HEK293 (cell line): ENCODE results near the gene IGSF9.

Experiments used
- CTCF ChIA-PET: fragments of 350-600 bp; formaldehyde crosslinking; extraction: SDS; loops from one replicate; lab custom pipeline; 2021; ENCODE audit warnings: antibody characterized with exemption; lab: Yijun Ruan, JAX
- POLR2A ChIA-PET: fragments of 300-600 bp; formaldehyde crosslinking; extraction: SDS; loops from one replicate; lab custom pipeline; 2020; ENCODE audit warnings: antibody characterized with exemption, inconsistent platforms; lab: Yijun Ruan, JAX
- H3K27ac ChIP-seq: fragments of 200-500 bp; sonication (Bioruptor generic); 2 replicates; pipeline ENCODE4 v1.5.1; 2014; ENCODE audit warnings: low read depth, low read length, control low read depth, inconsistent platforms; ENCODE audit errors: extremely low read depth
- H3K36me3 ChIP-seq, 2 experiments: fragments of 200-500 bp in 1 of 2; sonication (Bioruptor generic) in 1 of 2; 1 replicate in 1 of 2; 2 replicates in 1 of 2; pipeline ENCODE4 v1.5.1; 2014 to 2017; ENCODE audit warnings: inconsistent platforms in 2 of 2, low read length in 2 of 2; ENCODE audit not compliant: control insufficient read depth in 2 of 2, insufficient read depth in 1 of 2
- H3K4me1 ChIP-seq: fragments of 200-500 bp; sonication (Bioruptor generic); 2 replicates; pipeline ENCODE4 v1.5.1; 2014; ENCODE audit warnings: mild to moderate bottlenecking, low read length, inconsistent platforms; ENCODE audit not compliant: control insufficient read depth, insufficient read depth
- H3K4me3 ChIP-seq: 2 replicates; pipeline ENCODE4 v1.5.1; 2011; ENCODE audit warnings: low read depth, mild to moderate bottlenecking, control low read depth, low read length, moderate library complexity
- H3K9me3 ChIP-seq: fragments of 200-500 bp; sonication (Bioruptor generic); 2 replicates; pipeline ENCODE4 v1.5.1; 2014; ENCODE audit warnings: low read depth, low read length, inconsistent platforms; ENCODE audit not compliant: control insufficient read depth, insufficient read depth
- GLI2 ChIP-seq: fragments of 450-650 bp; formaldehyde crosslinking; IDR thresholded peaks from 2 replicates; pipeline ENCODE4; 2017; ENCODE audit warnings: missing biosample characterization, missing genetic modification characterization, low read depth, borderline replicate concordance
- GLI4 ChIP-seq: fragments of 450-650 bp; formaldehyde crosslinking; IDR thresholded peaks from 2 replicates; pipeline ENCODE4 v1.5.1; 2016; ENCODE audit warnings: missing biosample characterization, missing genetic modification characterization
- SETDB1 ChIP-seq: IDR thresholded peaks from one replicate; pipeline ENCODE4 v1.6.1; 2017; ENCODE audit warnings: mild to moderate bottlenecking, low read length, moderate library complexity, mixed read lengths; ENCODE audit not compliant: insufficient read length
- ZNF121 ChIP-seq: fragments of 450-650 bp; formaldehyde crosslinking; IDR thresholded peaks from 2 replicates; pipeline ENCODE4 v1.5.1; 2016; ENCODE audit warnings: missing biosample characterization, missing genetic modification characterization
- ZNF292 ChIP-seq: fragments of 450-650 bp; formaldehyde crosslinking; IDR thresholded peaks from 2 replicates; pipeline ENCODE4 v1.5.1; 2016; ENCODE audit warnings: low read depth, missing biosample characterization, missing genetic modification characterization, borderline replicate concordance
- ZNF335 ChIP-seq: fragments of 450-650 bp; formaldehyde crosslinking; conservative IDR thresholded peaks from 2 replicates; pipeline ENCODE4 v1.5.1; 2016; ENCODE audit warnings: missing biosample characterization, missing genetic modification characterization
- ZNF645 ChIP-seq: fragments of 450-650 bp; formaldehyde crosslinking; IDR thresholded peaks from 2 replicates; pipeline ENCODE4; 2016; ENCODE audit warnings: missing biosample characterization, missing genetic modification characterization
- TF ChIP-seq, protein P1 (sequence below): fragments of 450-650 bp; formaldehyde crosslinking; IDR thresholded peaks from 2 replicates; pipeline ENCODE4 v1.5.1; 2017; ENCODE audit warnings: missing biosample characterization, missing genetic modification characterization
- TF ChIP-seq, protein P2 (sequence below): fragments of 450-650 bp; formaldehyde crosslinking; IDR thresholded peaks from 2 replicates; pipeline ENCODE4 v1.5.1; 2016; ENCODE audit warnings: missing biosample characterization, missing genetic modification characterization
- TF ChIP-seq, protein P3 (sequence below): fragments of 450-650 bp; formaldehyde crosslinking; IDR thresholded peaks from 2 replicates; pipeline ENCODE4 v1.5.1; 2017; ENCODE audit warnings: missing biosample characterization, missing genetic modification characterization
- TF ChIP-seq, protein P4 (sequence below): fragments of 450-650 bp; formaldehyde crosslinking; IDR thresholded peaks from 2 replicates; pipeline ENCODE4 v1.5.1; 2016; ENCODE audit warnings: missing biosample characterization, missing genetic modification characterization

IGSF9 gene

GRCh38 chr1:159978107-159978398, 32.6 kb upstream of the IGSF9 start (continued):
- TF ChIP-seq, protein P1, sequence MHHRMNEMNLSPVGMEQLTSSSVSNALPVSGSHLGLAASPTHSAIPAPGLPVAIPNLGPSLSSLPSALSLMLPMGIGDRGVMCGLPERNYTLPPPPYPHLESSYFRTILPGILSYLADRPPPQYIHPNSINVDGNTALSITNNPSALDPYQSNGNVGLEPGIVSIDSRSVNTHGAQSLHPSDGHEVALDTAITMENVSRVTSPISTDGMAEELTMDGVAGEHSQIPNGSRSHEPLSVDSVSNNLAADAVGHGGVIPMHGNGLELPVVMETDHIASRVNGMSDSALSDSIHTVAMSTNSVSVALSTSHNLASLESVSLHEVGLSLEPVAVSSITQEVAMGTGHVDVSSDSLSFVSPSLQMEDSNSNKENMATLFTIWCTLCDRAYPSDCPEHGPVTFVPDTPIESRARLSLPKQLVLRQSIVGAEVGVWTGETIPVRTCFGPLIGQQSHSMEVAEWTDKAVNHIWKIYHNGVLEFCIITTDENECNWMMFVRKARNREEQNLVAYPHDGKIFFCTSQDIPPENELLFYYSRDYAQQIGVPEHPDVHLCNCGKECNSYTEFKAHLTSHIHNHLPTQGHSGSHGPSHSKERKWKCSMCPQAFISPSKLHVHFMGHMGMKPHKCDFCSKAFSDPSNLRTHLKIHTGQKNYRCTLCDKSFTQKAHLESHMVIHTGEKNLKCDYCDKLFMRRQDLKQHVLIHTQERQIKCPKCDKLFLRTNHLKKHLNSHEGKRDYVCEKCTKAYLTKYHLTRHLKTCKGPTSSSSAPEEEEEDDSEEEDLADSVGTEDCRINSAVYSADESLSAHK (tag by site-specific recombination), result no peak
- TF ChIP-seq, all 188 proteins: peak for 0

GRCh38 chr1:159977364-159978106, 32.1 kb upstream of the IGSF9 start:
- POLR2A ChIA-PET, result no interaction called here
- CTCF ChIA-PET, result interaction anchor here (0.6 to 1.2 kb wide), 4 partner anchors 21 to 199 kb away, joined by 3 to 5 read pairs (median 4); no protein-coding TSS in a partner anchor

More at GRCh38 chr1:159977364-159978106, 32.1 kb upstream of the IGSF9 start:
- TF ChIP-seq, protein P2, sequence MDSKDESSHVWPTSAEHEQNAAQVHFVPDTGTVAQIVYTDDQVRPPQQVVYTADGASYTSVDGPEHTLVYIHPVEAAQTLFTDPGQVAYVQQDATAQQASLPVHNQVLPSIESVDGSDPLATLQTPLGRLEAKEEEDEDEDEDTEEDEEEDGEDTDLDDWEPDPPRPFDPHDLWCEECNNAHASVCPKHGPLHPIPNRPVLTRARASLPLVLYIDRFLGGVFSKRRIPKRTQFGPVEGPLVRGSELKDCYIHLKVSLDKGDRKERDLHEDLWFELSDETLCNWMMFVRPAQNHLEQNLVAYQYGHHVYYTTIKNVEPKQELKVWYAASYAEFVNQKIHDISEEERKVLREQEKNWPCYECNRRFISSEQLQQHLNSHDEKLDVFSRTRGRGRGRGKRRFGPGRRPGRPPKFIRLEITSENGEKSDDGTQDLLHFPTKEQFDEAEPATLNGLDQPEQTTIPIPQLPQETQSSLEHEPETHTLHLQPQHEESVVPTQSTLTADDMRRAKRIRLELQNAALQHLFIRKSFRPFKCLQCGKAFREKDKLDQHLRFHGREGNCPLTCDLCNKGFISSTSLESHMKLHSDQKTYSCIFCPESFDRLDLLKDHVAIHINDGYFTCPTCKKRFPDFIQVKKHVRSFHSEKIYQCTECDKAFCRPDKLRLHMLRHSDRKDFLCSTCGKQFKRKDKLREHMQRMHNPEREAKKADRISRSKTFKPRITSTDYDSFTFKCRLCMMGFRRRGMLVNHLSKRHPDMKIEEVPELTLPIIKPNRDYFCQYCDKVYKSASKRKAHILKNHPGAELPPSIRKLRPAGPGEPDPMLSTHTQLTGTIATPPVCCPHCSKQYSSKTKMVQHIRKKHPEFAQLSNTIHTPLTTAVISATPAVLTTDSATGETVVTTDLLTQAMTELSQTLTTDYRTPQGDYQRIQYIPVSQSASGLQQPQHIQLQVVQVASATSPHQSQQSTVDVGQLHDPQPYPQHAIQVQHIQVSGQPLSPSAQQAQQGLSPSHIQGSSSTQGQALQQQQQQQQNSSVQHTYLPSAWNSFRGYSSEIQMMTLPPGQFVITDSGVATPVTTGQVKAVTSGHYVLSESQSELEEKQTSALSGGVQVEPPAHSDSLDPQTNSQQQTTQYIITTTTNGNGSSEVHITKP (tag by site-specific recombination), result no peak
- TF ChIP-seq SETDB1 (no peak), ZNF292 (tag by site-specific recombination) (no peak), GLI4 (no peak), ZNF645 (tag by site-specific recombination) (no peak), GLI2 (tag by site-specific recombination) (no peak), ZNF121 (tag by site-specific recombination) (no peak), ZNF335 (tag by site-specific recombination) (no peak)
- TF ChIP-seq, protein P3, sequence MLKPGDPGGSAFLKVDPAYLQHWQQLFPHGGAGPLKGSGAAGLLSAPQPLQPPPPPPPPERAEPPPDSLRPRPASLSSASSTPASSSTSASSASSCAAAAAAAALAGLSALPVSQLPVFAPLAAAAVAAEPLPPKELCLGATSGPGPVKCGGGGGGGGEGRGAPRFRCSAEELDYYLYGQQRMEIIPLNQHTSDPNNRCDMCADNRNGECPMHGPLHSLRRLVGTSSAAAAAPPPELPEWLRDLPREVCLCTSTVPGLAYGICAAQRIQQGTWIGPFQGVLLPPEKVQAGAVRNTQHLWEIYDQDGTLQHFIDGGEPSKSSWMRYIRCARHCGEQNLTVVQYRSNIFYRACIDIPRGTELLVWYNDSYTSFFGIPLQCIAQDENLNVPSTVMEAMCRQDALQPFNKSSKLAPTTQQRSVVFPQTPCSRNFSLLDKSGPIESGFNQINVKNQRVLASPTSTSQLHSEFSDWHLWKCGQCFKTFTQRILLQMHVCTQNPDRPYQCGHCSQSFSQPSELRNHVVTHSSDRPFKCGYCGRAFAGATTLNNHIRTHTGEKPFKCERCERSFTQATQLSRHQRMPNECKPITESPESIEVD, result no peak
- TF ChIP-seq, protein P4, sequence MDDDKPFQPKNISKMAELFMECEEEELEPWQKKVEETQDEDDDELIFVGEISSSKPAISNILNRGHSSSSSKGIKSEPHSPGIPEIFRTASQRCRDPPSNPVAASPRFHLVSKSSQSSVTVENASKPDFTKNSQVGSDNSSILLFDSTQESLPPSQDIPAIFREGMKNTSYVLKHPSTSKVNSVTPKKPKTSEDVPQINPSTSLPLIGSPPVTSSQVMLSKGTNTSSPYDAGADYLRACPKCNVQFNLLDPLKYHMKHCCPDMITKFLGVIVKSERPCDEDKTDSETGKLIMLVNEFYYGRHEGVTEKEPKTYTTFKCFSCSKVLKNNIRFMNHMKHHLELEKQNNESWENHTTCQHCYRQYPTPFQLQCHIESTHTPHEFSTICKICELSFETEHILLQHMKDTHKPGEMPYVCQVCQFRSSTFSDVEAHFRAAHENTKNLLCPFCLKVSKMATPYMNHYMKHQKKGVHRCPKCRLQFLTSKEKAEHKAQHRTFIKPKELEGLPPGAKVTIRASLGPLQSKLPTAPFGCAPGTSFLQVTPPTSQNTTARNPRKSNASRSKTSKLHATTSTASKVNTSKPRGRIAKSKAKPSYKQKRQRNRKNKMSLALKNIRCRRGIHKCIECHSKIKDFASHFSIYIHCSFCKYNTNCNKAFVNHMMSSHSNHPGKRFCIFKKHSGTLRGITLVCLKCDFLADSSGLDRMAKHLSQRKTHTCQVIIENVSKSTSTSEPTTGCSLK (tag by site-specific recombination), result no peak
- Histone ChIP-seq H3K4me3 (no peak overlapping the region), H3K36me3 (no peaks in the 10 kb centered on the region), H3K9me3 (no peaks in the 10 kb centered on the region), H3K27ac (no peak overlapping the region), H3K4me1 (no peaks in the 10 kb centered on the region)
